ENCODE results near the gene PIGT.

Gene PIGT

GRCh38 chr20:45415822-45416637, at the start of gene PIGT:
PIGT (plus strand) TSS chr20:45416141; CDS start chr20:45416157, 16 bp downstream.
- no peak for DNase-seq (ENCODE audit: low read depth, low spot score)
- peak within 1 kb of the TSS; percentile 54 for H3K27ac ChIP-seq

GRCh38 chr20:45366192-45366591, 49.7 kb upstream of the PIGT start:
- DNase-seq (ENCODE audit: low read depth, low spot score): no peak
- no peak overlapping the region for H3K27ac ChIP-seq

GRCh38 chr20:45366631-45367030, 49.3 kb upstream of the PIGT start:
- no peak overlapping the region for H3K27ac ChIP-seq
- no peak for DNase-seq (ENCODE audit: low read depth, low spot score)

- no peak overlapping the region for H3K27ac ChIP-seq
Measured at GRCh38 chr20:45367126-45367525, 48.8 kb upstream of the PIGT start.

GRCh38 chr20:45368221-45368980, 47.5 kb upstream of the PIGT start:
- no peak for DNase-seq (ENCODE audit: low read depth, low spot score)
- no peak overlapping the region for H3K27ac ChIP-seq

More at GRCh38 chr20:45367126-45367525, 48.8 kb upstream of the PIGT start:
- no peak for DNase-seq (ENCODE audit: low read depth, low spot score)

- DNase-seq (ENCODE audit: low read depth, low spot score): no peak
- H3K27ac ChIP-seq: no peak overlapping the region
Measured at GRCh38 chr20:45370571-45371160, 45.3 kb upstream of the PIGT start.

- no peak overlapping the region for H3K27ac ChIP-seq
- no peak for DNase-seq (ENCODE audit: low read depth, low spot score)
Measured at GRCh38 chr20:45372241-45372640, 43.7 kb upstream of the PIGT start.

GRCh38 chr20:45372646-45373352, 43.1 kb upstream of the PIGT start:
- no peak for DNase-seq (ENCODE audit: low read depth, low spot score)
- no peak overlapping the region for H3K27ac ChIP-seq

GRCh38 chr20:45373353-45374100, 42.4 kb upstream of the PIGT start:
- peak; percentile 22 for DNase-seq (ENCODE audit: low read depth, low spot score)
- no peak overlapping the region for H3K27ac ChIP-seq

GRCh38 chr20:45374101-45374467, 41.9 kb upstream of the PIGT start:
- no peak overlapping the region for H3K27ac ChIP-seq
- DNase-seq (ENCODE audit: low read depth, low spot score): no peak

GRCh38 chr20:45374966-45375365, 41.0 kb upstream of the PIGT start:
- no peak overlapping the region for H3K27ac ChIP-seq
- no peak for DNase-seq (ENCODE audit: low read depth, low spot score)

- DNase-seq (ENCODE audit: low read depth, low spot score): no peak
- H3K27ac ChIP-seq: no peak overlapping the region
Measured at GRCh38 chr20:45377269-45377668, 38.7 kb upstream of the PIGT start.

- DNase-seq (ENCODE audit: low read depth, low spot score): no peak
- no peak within 1 kb of the TSS for H3K27ac ChIP-seq
Measured at GRCh38 chr20:45378191-45378590, 37.8 kb upstream of the PIGT start, which contains the start of gene TP53TG5. TP53TG5 (minus strand) TSS chr20:45378325; CDS start chr20:45378236, 89 bp downstream.

- no peak for DNase-seq (ENCODE audit: low read depth, low spot score)
- H3K27ac ChIP-seq: no peak overlapping the region
Measured at GRCh38 chr20:45387274-45387673, 28.7 kb upstream of the PIGT start.

GRCh38 chr20:45390931-45391330, 25.0 kb upstream of the PIGT start:
- H3K27ac ChIP-seq: no peak overlapping the region
- DNase-seq (ENCODE audit: low read depth, low spot score): no peak

- no peak for DNase-seq (ENCODE audit: low read depth, low spot score)
- no peak overlapping the region for H3K27ac ChIP-seq
Measured at GRCh38 chr20:45391559-45391958, 24.4 kb upstream of the PIGT start.

- no peak overlapping the region for H3K27ac ChIP-seq
- no peak for DNase-seq (ENCODE audit: low read depth, low spot score)
Measured at GRCh38 chr20:45392733-45393132, 23.2 kb upstream of the PIGT start.

GRCh38 chr20:45394221-45395113, 21.5 kb upstream of the PIGT start:
- H3K27ac ChIP-seq: no peak overlapping the region
- DNase-seq (ENCODE audit: low read depth, low spot score): no peak

GRCh38 chr20:45395114-45395415, 20.9 kb upstream of the PIGT start:
- DNase-seq (ENCODE audit: low read depth, low spot score): no peak

More at GRCh38 chr20:45395114-45395415, 20.9 kb upstream of the PIGT start:
- H3K27ac ChIP-seq: no peak overlapping the region
